ENCODE measurements around the gene IGSF10.

Gene IGSF10

GRCh38 chr3:151459358-151459757 lies 1.5 kb downstream of the IGSF10 start:
- no peak for FAIRE-seq

GRCh38 chr3:151456065-151456464 lies 4.8 kb downstream of the IGSF10 start:
- FAIRE-seq = no peak

GRCh38 chr3:151452841-151453240 lies 8.0 kb downstream of the IGSF10 start:
- FAIRE-seq = no peak

GRCh38 chr3:151452368-151452767 lies 8.5 kb downstream of the IGSF10 start:
- no peak for FAIRE-seq

- no peak for FAIRE-seq
Measured at GRCh38 chr3:151446002-151446340, 14.9 kb downstream of the IGSF10 start.

- no peak for FAIRE-seq
Measured at GRCh38 chr3:151445273-151446001, 15.4 kb downstream of the IGSF10 start.

- FAIRE-seq = no peak
Measured at GRCh38 chr3:151443583-151443982, 17.3 kb downstream of the IGSF10 start.

GRCh38 chr3:151440940-151441339 lies 19.9 kb downstream of the IGSF10 start:
- FAIRE-seq = no peak

GRCh38 chr3:151439652-151440125 lies 21.2 kb downstream of the IGSF10 start:
- peak; percentile 92 for FAIRE-seq

- FAIRE-seq = no peak
Measured at GRCh38 chr3:151437906-151438305, 23.0 kb downstream of the IGSF10 start.

GRCh38 chr3:151436675-151437446 lies 24.0 kb downstream of the IGSF10 start:
- FAIRE-seq = no peak

- FAIRE-seq = no peak
Measured at GRCh38 chr3:151434151-151434890, 26.5 kb downstream of the IGSF10 start.

GRCh38 chr3:151432616-151433372 lies 28.1 kb downstream of the IGSF10 start:
- no peak for FAIRE-seq

GRCh38 chr3:151431940-151432339 lies 28.9 kb downstream of the IGSF10 start:
- no peak for FAIRE-seq

GRCh38 chr3:151430821-151431484 lies 29.9 kb downstream of the IGSF10 start:
- FAIRE-seq = no peak

- no peak for FAIRE-seq
Measured at GRCh38 chr3:151428386-151428785, 32.5 kb downstream of the IGSF10 start.

- FAIRE-seq = no peak
Measured at GRCh38 chr3:151426341-151426657, 34.6 kb downstream of the IGSF10 start.

- FAIRE-seq = no peak
Measured at GRCh38 chr3:151425627-151426340, 35.1 kb downstream of the IGSF10 start.

GRCh38 chr3:151423091-151423490 lies 37.8 kb downstream of the IGSF10 start:
- no peak for FAIRE-seq

GRCh38 chr3:151421938-151422337 lies 38.9 kb downstream of the IGSF10 start:
- no peak for FAIRE-seq

GRCh38 chr3:151419806-151420205 lies 41.1 kb downstream of the IGSF10 start:
- FAIRE-seq = no peak

- no peak for FAIRE-seq
Measured at GRCh38 chr3:151415289-151415688, 45.6 kb downstream of the IGSF10 start.
